Dedifferentiated amniotic fluid mesenchymal stem cell (primary cell): Measurements from ENCODE around the gene ADAM33.

ENCODE experiments used
- DNase-seq: peaks from one replicate; pipeline ENCODE4 v3.0.0-alpha.2; 2016; ENCODE audit errors: extremely low spot score

Gene ADAM33

GRCh38 chr20:3663858-3664257 lies 18.0 kb downstream of the ADAM33 start:
- DNase-seq = no peak

- no peak for DNase-seq
Measured at GRCh38 chr20:3663031-3663701, 18.6 kb downstream of the ADAM33 start, which contains the start of gene GFRA4. GFRA4 (minus strand) TSS chr20:3663399; CDS start chr20:3663399, 0 bp downstream.

GRCh38 chr20:3661814-3662665 lies 19.8 kb downstream of the ADAM33 start:
- no peak for DNase-seq

GRCh38 chr20:3661060-3661813 lies 20.6 kb downstream of the ADAM33 start:
- no peak for DNase-seq

- DNase-seq = no peak
Measured at GRCh38 chr20:3660262-3661059, 21.3 kb downstream of the ADAM33 start.

GRCh38 chr20:3659492-3660261 lies 22.1 kb downstream of the ADAM33 start:
- DNase-seq = no peak

- DNase-seq = no peak
Measured at GRCh38 chr20:3658716-3659491, 22.9 kb downstream of the ADAM33 start.

- DNase-seq = no peak
Measured at GRCh38 chr20:3658019-3658715, 23.6 kb downstream of the ADAM33 start.

GRCh38 chr20:3655131-3655405 lies 26.7 kb downstream of the ADAM33 start:
- DNase-seq = no peak

- no peak for DNase-seq
Measured at GRCh38 chr20:3654326-3655130, 27.3 kb downstream of the ADAM33 start.

GRCh38 chr20:3653921-3654320 lies 27.9 kb downstream of the ADAM33 start:
- no peak for DNase-seq

- no peak for DNase-seq
Measured at GRCh38 chr20:3652676-3653596, 28.9 kb downstream of the ADAM33 start.

- no peak for DNase-seq
Measured at GRCh38 chr20:3652221-3652620, 29.6 kb downstream of the ADAM33 start.

GRCh38 chr20:3651204-3651962 lies 30.4 kb downstream of the ADAM33 start:
- DNase-seq = no peak

GRCh38 chr20:3648951-3649350 lies 32.9 kb downstream of the ADAM33 start:
- DNase-seq = no peak

GRCh38 chr20:3647473-3647872 lies 34.3 kb downstream of the ADAM33 start:
- DNase-seq = no peak

GRCh38 chr20:3646651-3647050 lies 35.2 kb downstream of the ADAM33 start:
- no peak for DNase-seq
